ENCODE measurements around the gene PAIP1.
"Not testable (repeated sequence)": the region's sequence is repeated elsewhere in the genome, so short reads cannot be mapped to it uniquely, and the experiment has no call there.

The PAIP1 gene

DNA sequence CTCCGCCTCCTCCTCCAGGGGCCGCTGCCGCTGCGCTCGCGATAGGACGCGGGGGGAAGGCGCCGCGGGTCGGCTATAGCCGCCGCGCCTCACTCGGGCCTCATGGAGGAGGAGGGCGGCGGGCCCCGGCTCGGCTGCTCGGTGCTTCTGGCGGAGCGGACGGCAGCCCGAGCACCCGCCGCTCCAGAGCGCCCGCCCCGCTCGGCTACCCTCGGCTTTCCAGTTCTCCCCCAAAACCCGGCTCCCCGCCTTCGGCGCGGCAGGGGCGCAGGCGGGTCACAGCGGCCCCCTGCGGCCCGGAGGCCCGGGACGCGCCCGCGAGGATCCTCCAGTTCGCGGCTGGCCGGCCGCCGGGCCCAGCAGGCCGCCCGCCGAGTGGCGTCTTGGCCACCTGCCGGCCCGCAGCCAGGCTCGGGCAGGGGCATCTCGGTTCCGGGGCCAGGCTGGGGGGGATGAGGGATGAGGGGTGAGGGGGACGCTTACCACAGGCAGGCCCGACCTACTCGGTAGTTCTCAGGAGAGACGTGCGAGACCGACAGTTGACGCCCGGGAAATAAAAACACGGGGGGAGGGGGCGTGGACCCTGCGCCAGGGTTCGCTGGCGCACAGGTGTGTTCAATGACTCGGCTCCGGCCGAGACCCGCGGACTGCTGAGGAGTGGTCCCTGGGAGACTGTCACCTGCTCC is at the start of gene PAIP1:
PAIP1 (minus strand) TSS at position 221 of the 686 bp plus-strand sequence. CDS start 231 bp downstream, outside the sequence.
- peak; percentile 89 for DNase-seq

DNA sequence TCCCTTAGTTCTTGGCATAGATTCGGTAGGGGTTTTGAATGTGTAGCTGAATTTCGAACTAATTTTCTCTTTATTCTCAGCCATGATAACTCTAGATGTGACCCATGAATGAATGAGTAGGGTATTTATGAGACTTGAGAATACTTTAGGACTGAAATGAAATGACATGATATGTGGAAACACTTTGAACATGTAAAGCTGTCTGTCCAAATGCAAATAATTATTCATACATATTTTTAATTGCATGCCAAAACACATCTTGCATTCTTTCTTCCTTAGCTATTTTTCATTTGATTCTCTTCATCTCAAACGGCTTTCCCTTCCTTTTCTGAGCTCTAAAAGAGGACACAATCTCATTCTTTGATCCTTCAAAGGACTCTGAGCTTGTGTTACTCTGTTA is 49.5 kb upstream of the PAIP1 start:
- DNase-seq: no peak

- no peak for DNase-seq
Measured at GRCh38 chr5:43604699-43605098, 47.8 kb upstream of the PAIP1 start.

DNA sequence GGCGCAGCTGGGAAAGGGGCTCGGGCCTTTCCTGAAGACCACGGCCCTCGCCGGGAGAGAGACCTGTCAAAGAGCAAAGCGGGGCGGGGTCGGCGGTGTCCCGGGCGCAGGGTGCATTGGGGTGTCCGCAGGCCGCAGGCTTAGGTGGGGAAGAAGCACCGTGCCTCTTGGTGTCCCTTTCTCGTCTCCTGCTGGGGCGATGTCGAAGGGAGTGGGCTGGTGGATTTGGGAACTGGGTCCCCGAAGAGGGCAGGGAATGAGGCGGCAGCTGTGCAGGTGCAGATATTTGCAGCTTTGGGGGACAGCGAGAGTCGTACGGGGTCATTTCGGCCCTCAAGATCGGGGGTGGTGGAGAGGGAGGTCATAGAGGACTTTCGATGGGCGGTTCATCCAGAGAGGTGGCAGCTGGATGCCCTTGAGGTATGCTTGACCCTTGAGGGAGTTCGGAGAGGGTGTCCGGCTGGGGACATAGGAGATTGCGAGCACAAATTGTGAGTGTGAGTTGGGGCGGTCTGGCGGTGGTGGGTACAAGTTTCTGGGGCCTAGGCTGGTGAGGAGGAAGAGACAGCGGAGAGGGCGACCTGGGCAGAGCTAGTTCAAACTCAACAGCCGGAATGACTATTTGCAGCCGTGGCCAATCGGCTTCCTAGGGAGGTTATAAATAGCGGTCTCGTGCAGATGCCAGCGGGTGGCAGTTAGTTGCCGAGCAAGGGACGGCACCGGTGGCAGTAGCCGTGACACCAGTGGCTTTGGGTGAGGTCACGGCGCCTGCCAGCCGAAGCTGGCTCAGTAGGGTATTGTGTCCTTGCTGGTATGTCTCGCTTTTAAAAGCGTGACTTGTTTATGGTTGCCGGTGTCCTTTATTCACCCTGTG is 46.7 kb upstream of the PAIP1 start:
- peak; percentile 61 for DNase-seq

DNA sequence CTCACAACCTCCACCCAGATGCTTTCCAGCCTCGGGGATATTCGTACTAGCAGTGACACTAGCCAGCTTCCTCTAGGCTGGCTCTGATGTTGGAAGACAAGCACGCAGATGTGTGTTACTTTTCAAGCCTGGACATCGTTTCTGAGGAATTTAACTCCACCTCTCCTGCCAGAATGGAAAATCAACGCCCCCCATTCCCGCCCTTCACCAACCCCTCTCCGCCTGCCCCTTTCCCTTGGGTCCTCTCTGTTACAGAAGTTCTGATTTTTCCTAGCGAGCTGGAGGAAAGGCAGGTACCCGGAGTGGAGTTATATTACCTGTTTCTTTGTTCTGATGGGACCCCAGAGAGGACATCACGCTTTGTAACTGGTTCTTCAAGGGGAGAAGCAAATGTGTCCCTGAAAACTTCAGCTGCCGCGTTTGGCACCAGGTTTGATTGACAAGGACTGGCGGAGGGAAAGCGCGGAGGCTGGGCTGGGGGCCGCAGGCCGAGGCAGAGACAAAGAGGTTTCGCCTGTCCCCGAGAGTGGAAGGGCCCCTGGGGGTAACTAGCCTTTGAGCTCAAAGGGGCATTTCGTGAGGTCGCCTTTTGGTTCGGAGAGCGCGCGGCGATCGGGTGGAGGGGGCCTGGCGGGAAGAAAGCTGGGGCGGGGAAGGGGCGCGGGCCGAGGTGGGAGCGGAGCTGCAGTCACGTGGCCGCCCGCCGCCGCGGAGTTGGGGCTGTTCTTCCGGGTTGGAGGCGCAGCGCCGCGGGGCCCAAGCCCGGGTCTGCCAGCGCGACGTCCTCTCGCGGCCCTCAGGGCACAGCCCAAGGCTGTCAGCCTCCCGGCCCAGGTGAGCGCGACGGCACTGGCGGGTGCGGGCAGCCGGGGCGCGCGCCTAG is 45.8 kb upstream of the PAIP1 start, which contains the start of gene NNT:
NNT (plus strand) TSS at position 720 of the 883 bp plus-strand sequence. CDS start 6,016 bp downstream, outside the sequence.
- DNase-seq: peak; percentile 69

- peak; percentile 68 for DNase-seq
Measured at GRCh38 chr5:43601454-43602260, 44.8 kb upstream of the PAIP1 start.

- DNase-seq: not testable (repeated sequence)
Measured at GRCh38 chr5:43598927-43599326, 42.0 kb upstream of the PAIP1 start.

GRCh38 chr5:43592363-43592762 is 35.5 kb upstream of the PAIP1 start:
- DNase-seq: no peak

DNA sequence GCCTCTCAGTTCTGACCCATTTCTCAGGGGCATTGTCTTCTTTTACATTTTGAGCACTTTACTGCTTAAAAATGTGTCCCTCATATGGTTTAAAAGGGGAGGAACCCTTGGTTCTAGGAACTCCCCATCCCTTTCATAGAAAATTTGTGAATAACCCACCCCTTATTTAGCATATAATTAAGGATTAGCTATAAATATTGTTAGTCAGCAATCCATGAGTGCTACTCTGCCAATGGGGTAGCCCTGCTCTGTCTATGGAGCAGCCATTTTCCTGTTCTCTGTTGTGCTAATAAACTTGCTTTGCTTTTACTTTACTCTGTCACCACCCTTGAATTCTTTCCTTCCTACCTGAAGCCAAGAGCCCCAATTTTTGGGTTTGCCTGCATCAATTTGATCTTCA is 33.8 kb upstream of the PAIP1 start:
- no peak for DNase-seq

DNA sequence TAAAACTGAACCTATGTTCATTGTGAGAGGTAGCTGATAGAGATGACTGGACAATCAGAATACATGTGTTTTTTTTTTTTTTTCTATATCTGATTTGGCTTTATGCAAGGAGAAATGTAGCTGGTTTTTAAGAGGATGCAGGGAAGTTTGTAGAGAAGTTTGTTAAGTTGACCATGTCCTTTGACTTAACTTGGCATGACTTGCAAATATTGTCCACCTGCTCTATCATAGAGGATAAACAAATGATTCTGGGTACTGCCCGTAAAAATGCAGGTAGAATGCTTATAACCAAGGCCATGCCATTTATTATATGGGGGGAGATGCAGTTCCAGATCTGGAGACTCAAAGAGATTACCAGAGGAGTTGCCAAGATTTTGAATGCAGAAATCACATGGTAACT is 32.4 kb upstream of the PAIP1 start:
- no peak for DNase-seq

- DNase-seq: no peak
Measured at GRCh38 chr5:43588842-43589241, 32.0 kb upstream of the PAIP1 start.

DNA sequence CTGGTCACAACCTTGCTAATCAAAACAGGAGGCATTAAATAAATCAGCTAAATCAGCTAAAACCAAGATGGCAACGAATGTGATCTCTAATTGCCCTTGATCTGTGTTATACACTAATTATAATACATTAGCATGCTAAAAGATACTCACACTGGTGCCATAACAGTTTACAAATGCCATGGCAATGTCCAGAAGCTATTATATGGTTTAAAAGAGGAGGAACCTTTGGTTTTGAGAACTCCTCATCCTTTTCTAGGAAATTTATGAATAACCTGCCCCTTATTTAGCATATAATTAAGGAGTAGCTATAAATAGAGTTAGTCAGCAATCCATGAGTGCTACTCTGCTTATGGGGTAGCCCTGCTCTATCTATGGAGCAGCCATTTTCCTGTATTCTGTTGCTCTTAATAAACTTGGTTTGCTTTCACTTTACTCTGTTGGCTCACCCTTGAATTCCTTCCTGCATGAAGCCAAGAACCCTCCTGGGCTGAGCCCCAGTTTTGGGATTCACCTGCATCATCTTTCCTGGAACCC is 27.4 kb upstream of the PAIP1 start:
- DNase-seq: no peak

DNA sequence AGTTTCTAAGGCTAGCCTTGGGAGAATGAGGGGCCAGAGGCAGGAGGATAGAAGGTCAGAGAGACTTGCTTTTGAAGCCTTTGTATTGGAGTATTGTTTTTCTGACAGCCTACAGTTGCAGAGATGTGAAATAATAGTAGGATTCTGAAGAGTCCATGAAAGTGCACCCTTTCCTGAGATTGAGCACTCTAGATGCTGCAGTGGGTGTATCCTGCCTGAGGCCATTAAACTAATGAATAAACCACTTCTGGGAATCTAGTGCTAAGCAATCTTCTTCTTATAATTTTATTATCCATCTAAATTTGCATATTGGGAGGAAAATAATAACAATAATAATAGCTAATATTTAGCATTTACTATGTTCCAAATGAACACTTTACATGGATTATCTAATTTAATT is 26.8 kb upstream of the PAIP1 start:
- no peak for DNase-seq

GRCh38 chr5:43582082-43583005 is 25.5 kb upstream of the PAIP1 start:
- no peak for DNase-seq

DNA sequence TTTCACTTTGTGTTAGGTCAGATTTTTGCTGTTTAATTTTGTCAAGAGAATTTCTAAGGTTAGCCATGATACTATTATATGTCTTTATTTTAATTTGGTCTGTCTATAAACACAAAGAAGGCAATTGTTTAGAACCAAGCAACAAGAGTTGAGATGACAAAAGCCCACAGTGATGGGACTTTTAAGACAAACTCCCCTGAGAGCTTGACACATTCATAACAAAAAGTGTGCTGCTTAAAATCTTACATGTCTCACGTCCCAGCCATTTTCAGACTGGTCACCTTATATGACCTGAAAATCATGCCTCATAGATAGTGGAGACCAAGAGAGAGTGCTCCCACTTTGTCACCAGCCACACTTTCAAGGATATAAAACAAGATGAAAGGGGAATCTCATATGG is 24.5 kb upstream of the PAIP1 start:
- DNase-seq: no peak

DNA sequence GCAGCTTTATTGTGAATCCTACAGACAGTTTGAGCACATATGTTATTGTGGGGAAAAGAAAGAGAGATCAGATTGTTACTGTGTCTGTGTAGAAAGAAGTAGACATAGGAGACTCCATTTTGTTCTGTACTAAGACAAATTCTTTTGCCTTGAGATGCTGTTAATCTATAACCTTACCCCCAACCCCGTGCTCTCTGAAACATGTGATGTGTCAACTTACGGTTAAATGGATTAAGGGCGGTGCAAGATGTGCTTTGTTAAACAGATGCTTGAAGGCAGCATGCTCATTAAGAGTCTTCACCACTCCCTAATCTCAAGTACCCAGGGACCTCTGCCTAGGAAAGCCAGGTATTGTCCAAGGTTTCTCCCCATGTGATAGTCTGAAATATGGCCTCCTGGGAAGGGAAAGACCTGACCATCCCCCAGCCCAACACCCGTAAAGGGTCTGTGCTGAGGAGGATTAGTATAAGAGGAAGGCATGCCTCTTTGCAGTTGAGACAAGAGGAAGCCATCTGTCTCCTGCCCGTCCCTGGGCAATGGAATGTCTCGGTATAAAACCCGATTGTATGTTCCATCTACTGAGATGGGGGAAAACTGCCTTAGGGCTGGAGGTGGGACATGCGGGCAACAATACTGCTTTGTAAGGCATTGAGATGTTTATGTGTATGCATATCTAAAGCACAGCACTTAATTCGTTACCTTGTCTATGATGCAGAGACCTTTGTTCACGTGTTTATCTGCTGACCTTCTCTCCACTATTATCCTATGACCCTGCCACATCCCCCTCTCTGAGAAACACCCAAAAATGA is 23.7 kb upstream of the PAIP1 start:
- not testable (repeated sequence) for DNase-seq

- peak; percentile 44 for DNase-seq
Measured at GRCh38 chr5:43573058-43573457, 16.2 kb upstream of the PAIP1 start.

- no peak for DNase-seq
Measured at GRCh38 chr5:43572357-43572756, 15.5 kb upstream of the PAIP1 start.

DNA sequence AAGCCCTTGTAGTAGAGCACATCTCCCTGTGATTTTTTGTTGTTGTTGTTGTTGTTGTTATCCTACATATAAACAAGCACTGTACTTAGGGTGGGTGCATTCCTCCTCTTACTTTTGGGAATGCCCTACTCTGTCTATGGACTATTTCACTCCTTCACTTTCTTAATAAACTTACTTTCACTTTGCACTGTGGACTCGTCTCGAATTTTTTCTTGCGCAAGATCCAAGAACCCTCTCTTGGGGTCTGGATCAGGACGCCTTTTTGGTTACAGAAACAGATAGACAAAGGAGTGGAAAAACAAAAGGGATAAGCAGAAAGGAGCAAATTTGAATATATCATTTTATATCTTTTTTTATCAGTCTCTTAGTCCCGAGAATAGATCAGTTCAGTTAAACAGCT is 14.4 kb upstream of the PAIP1 start:
- no peak for DNase-seq
